ENCODE measurements around the gene GCNT4. TPM values are rescaled to one million over a fixed set of nuclear protein-coding genes. Genes with fewer than 3 reads are reported as not detected.

Gene GCNT4
- total and polyA plus RNA-seq, 2 donors (not counting 3 experiments of a cell fraction or from before 2014, with no cell fraction given) = not detected

GRCh38 chr5:75037106-75037505, 15.3 kb downstream of the GCNT4 start:
- no peak overlapping the region for H3K4me2 ChIP-seq (ENCODE audit: insufficient read depth, low read length)
- H3K27me3 ChIP-seq (ENCODE audit: control insufficient read depth in 2 of 2, insufficient read depth in 2 of 2, low read length in 2 of 2) = no peaks in the 10 kb centered on the region
- BruUV-seq (replicated peaks) = no TSS peak
- TF ChIP-seq GATA2 (IDR thresholded peaks at IDR 0.05; ENCODE audit: insufficient read depth, insufficient read length, low read depth, low read length) = no peak
- peak; percentile 38 for TF ChIP-seq FOS (IDR thresholded peaks at IDR 0.05; ENCODE audit: borderline replicate concordance, insufficient read depth, low read length)
- no peak overlapping the region for H3K9ac ChIP-seq (replicated peaks; ENCODE audit: extremely low read depth, insufficient read depth, low read length)
- ChIA-PET CTCF (interaction anchor here (1.0 to 1.5 kb wide), 3 partner anchors 9 to 12 kb away, joined by 3 to 4 read pairs (median 3); no protein-coding TSS in a partner anchor), POLR2A (no interaction called here)
- H3K36me3 ChIP-seq (ENCODE audit: control insufficient read depth in 2 of 2, extremely low read depth in 1 of 2, insufficient read depth in 2 of 2, low read length in 2 of 2) = no peaks in the 10 kb centered on the region
- H2AFZ ChIP-seq (ENCODE audit: low read depth, low read length) = no peak overlapping the region
- intact Hi-C loops (cut with micrococcal nuclease) (no loop called here), dilution Hi-C loops (cut with MboI; ENCODE audit: extremely low pct_ligation_motif_present, low sequenced_read_pairs) (no loop called here)
- H3K4me3 ChIP-seq (replicated peaks in 1 of 3; ENCODE audit: insufficient read depth in 1 of 3, low read depth in 1 of 3, low read length in 3 of 3) = no peak overlapping the region
- H4K20me1 ChIP-seq (replicated peaks; ENCODE audit: control insufficient read depth, extremely low read depth, insufficient read depth, low read length) = no peaks in the 10 kb centered on the region
- no peaks in the 10 kb centered on the region for H3K9me3 ChIP-seq (replicated peaks; ENCODE audit: control insufficient read depth, insufficient read depth, low read length)
- no peaks in the 10 kb centered on the region for H3K4me1 ChIP-seq (ENCODE audit: control insufficient read depth, extremely low read depth, insufficient read depth, low read length)
- no peak overlapping the region for H3K27ac ChIP-seq (ENCODE audit: insufficient read depth, low read depth, low read length)
- peak; percentile 12 for DNase-seq (ENCODE audit: low read depth, low spot score)
- H3K79me2 ChIP-seq (ENCODE audit: control insufficient read depth, insufficient read depth, low read length) = no peaks in the 10 kb centered on the region
- FAIRE-seq = no peak
- no peaks in the 10 kb centered on the region for H3K9me1 ChIP-seq (replicated peaks; ENCODE audit: control insufficient read depth, extremely low read depth, insufficient read depth, low read length)

- ChIA-PET POLR2A (no interaction called here), CTCF (interaction anchor here (0.9 kb wide), 1 partner anchor 39 kb away, joined by 3 read pairs; no protein-coding TSS in a partner anchor)
- no peaks in the 10 kb centered on the region for H3K36me3 ChIP-seq (ENCODE audit: control insufficient read depth in 2 of 2, extremely low read depth in 1 of 2, insufficient read depth in 2 of 2, low read length in 2 of 2)
- peaks cover 0 to 2% of the 10 kb centered on the region in 2 experiments for H3K27me3 ChIP-seq (ENCODE audit: control insufficient read depth in 2 of 2, insufficient read depth in 2 of 2, low read length in 2 of 2)
- H3K4me2 ChIP-seq (ENCODE audit: insufficient read depth, low read length) = no peak overlapping the region
- H3K4me1 ChIP-seq (ENCODE audit: control insufficient read depth, extremely low read depth, insufficient read depth, low read length) = no peaks in the 10 kb centered on the region
- no peaks in the 10 kb centered on the region for H3K9me1 ChIP-seq (replicated peaks; ENCODE audit: control insufficient read depth, extremely low read depth, insufficient read depth, low read length)
- intact Hi-C loops (cut with micrococcal nuclease) = no loop called here
- TF ChIP-seq, protein P1, sequence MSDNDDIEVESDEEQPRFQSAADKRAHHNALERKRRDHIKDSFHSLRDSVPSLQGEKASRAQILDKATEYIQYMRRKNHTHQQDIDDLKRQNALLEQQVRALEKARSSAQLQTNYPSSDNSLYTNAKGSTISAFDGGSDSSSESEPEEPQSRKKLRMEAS (IDR thresholded peaks at IDR 0.05; ENCODE audit: insufficient read depth, insufficient read length) = no peak
- TF ChIP-seq FOS (IDR thresholded peaks at IDR 0.05; ENCODE audit: borderline replicate concordance, insufficient read depth, low read length) (no peak), GATA2 (IDR thresholded peaks at IDR 0.05; ENCODE audit: insufficient read depth, insufficient read length, low read depth, low read length) (no peak), CTCF (IDR thresholded peaks at IDR 0.05; ENCODE audit: extremely low read depth in 1 of 2, insufficient read depth in 1 of 2, low read depth in 1 of 2, low read length in 2 of 2) (no peak), POLR2AphosphoS5 (IDR thresholded peaks at IDR 0.05; ENCODE audit: insufficient read depth, low read depth, low read length) (no peak)
- H3K9me3 ChIP-seq (replicated peaks; ENCODE audit: control insufficient read depth, insufficient read depth, low read length) = no peaks in the 10 kb centered on the region
- no peak overlapping the region for H3K4me3 ChIP-seq (replicated peaks in 1 of 3; ENCODE audit: insufficient read depth in 1 of 3, low read depth in 1 of 3, low read length in 3 of 3)
- H4K20me1 ChIP-seq (replicated peaks; ENCODE audit: control insufficient read depth, extremely low read depth, insufficient read depth, low read length) = no peaks in the 10 kb centered on the region
- no TSS peak for BruUV-seq (replicated peaks)
- H3K27ac ChIP-seq (ENCODE audit: insufficient read depth, low read depth, low read length) = no peak overlapping the region
- FAIRE-seq (no peak), DNase-seq (ENCODE audit: low read depth, low spot score) (no peak)
- no peaks in the 10 kb centered on the region for H3K79me2 ChIP-seq (ENCODE audit: control insufficient read depth, insufficient read depth, low read length)
- dilution Hi-C loops (cut with MboI; ENCODE audit: extremely low pct_ligation_motif_present, low sequenced_read_pairs) = no loop called here
- H2AFZ ChIP-seq (ENCODE audit: low read depth, low read length) = no peak overlapping the region
- no peak overlapping the region for H3K9ac ChIP-seq (replicated peaks; ENCODE audit: extremely low read depth, insufficient read depth, low read length)
Observed at GRCh38 chr5:75034137-75034739, 18.1 kb downstream of the GCNT4 start.
